HepG2 (cell line): Measurements from ENCODE around the gene ALKBH4. TPM values are rescaled to one million over a fixed set of nuclear protein-coding genes. Genes with fewer than 3 reads are reported as not detected.

Experiments
- ATAC-seq: fragments of 200-7000 bp; cut with Tn5 transposase; 3 replicates; pipeline ENCODE4 v1.9.1; 2020; ENCODE audit warnings: mild to moderate bottlenecking, moderate library complexity
- BruUV-seq: library from RNA; stranded (reverse); fragments of 400-500 nt; replicated peaks from 2 replicates; lab custom pipeline; 2021; lab: Mats Ljungman, UMichigan
- CTCF ChIA-PET: fragments of 300-600 bp; formaldehyde crosslinking; extraction: SDS; loops from one replicate; lab custom pipeline; 2021; ENCODE audit warnings: low total read pairs, inconsistent platforms, low intra/inter-chr PET ratio; lab: Yijun Ruan, JAX
- POLR2A ChIA-PET: fragments of 350-600 bp; sonication (Branson Sonifier 250); formaldehyde crosslinking; loops from one replicate; lab custom pipeline; 2020; ENCODE audit warnings: antibody characterized with exemption, inconsistent platforms; lab: Yijun Ruan, JAX
- DNase-seq: peaks from one replicate; pipeline ENCODE4 v3.0.0-alpha.2; 2015; ENCODE audit warnings: low spot score
- FAIRE-seq: peaks from 3 replicates; lab custom pipeline; 2011; peaks lifted over from hg19 to GRCh38; lab: Jason Lieb, UNC
- H2AFZ ChIP-seq: one replicate; pipeline ENCODE4 v1.6.1; 2011; ENCODE audit warnings: low read length, inconsistent platforms
- H3K27ac ChIP-seq: fragments of 300-600 bp; 3 replicates; pipeline ENCODE4 v1.8.0; 2011; ENCODE audit warnings: mixed run types, mild to moderate bottlenecking, mixed read lengths, low read length, inconsistent platforms; ENCODE audit not compliant: insufficient read depth; ENCODE audit errors: extremely low read length
- H3K27me3 ChIP-seq, 2 experiments: fragments of 200-600 bp in 1 of 2; 2 replicates in 1 of 2; 3 replicates in 1 of 2; pipeline versions ENCODE4 v1.6.0 to v1.8.0; 2011; ENCODE audit warnings: low read length in 2 of 2, mild to moderate bottlenecking in 2 of 2, moderate library complexity in 2 of 2, inconsistent platforms in 1 of 2; ENCODE audit not compliant: insufficient read depth in 2 of 2, control insufficient read depth in 1 of 2
- H3K36me3 ChIP-seq, 2 experiments: fragments of 200-600 bp in 1 of 2; replicated peaks in 1 of 2; 2 replicates in 1 of 2; 3 replicates in 1 of 2; pipeline versions ENCODE4 v1.5.1 to v1.8.0; 2011; ENCODE audit warnings: low read length in 2 of 2, inconsistent platforms in 1 of 2; ENCODE audit not compliant: insufficient read depth in 2 of 2, control insufficient read depth in 1 of 2
- H3K4me1 ChIP-seq: 2 replicates; pipeline ENCODE4 v1.5.1; 2012; ENCODE audit warnings: low read length, inconsistent platforms; ENCODE audit not compliant: insufficient read depth
- H3K4me2 ChIP-seq: 2 replicates; pipeline ENCODE4 v1.6.0; 2011; ENCODE audit warnings: low read depth, low read length, inconsistent platforms
- H3K4me3 ChIP-seq, 3 experiments: fragments of 200-600 bp in 1 of 3; sonication (generic), shearing (Covaris generic) in 1 of 3; replicated peaks in 1 of 3; 2 replicates each; pipeline ENCODE4 v1.5.1; 2011 to 2016; ENCODE audit warnings: low read length in 3 of 3, inconsistent platforms in 2 of 3, low read depth in 2 of 3, mild to moderate bottlenecking in 2 of 3, control low read depth in 1 of 3, mixed read lengths in 1 of 3; ENCODE audit not compliant: insufficient read depth in 1 of 3
- H3K79me2 ChIP-seq: one replicate; pipeline ENCODE4 v1.6.1; 2011; ENCODE audit warnings: low read length, inconsistent platforms; ENCODE audit not compliant: insufficient read depth
- H3K9ac ChIP-seq: 2 replicates; pipeline ENCODE4 v1.6.0; 2011; ENCODE audit warnings: mild to moderate bottlenecking, low read depth, low read length, inconsistent platforms; ENCODE audit not compliant: insufficient read depth
- H3K9me3 ChIP-seq: 2 replicates; pipeline ENCODE4 v1.5.1; 2012; ENCODE audit warnings: mild to moderate bottlenecking, low read length
- H4K20me1 ChIP-seq: 2 replicates; pipeline ENCODE4 v1.6.0; 2011; ENCODE audit warnings: inconsistent platforms, mild to moderate bottlenecking, low read length, moderate library complexity; ENCODE audit not compliant: insufficient read depth
- GABPB1 ChIP-seq: IDR thresholded peaks from 2 replicates; pipeline ENCODE4 v1.6.1; 2016; ENCODE audit warnings: mild to moderate bottlenecking, missing genetic modification reagents, moderate library complexity, missing compliant biosample characterization
- KLF11 ChIP-seq: IDR thresholded peaks from 2 replicates; pipeline ENCODE4 v1.6.1; 2016; ENCODE audit warnings: missing compliant biosample characterization
- MED8 ChIP-seq: sonication (generic); formaldehyde crosslinking; IDR thresholded peaks from 2 replicates; pipeline ENCODE4 v1.8.1; 2023; ENCODE audit warnings: mild to moderate bottlenecking, missing genetic modification reagents; ENCODE audit not compliant: insufficient replicate concordance
- MIER2 ChIP-seq: IDR thresholded peaks from 2 replicates; pipeline ENCODE4 v1.6.1; 2016; ENCODE audit warnings: missing biosample characterization, missing genetic modification reagents
- MLXIP ChIP-seq: sonication (generic); formaldehyde crosslinking; IDR thresholded peaks from 2 replicates; pipeline ENCODE4 v1.9.0; 2021; ENCODE audit warnings: missing genetic modification reagents, borderline replicate concordance
- MTF1 ChIP-seq: sonication (generic); formaldehyde crosslinking; IDR thresholded peaks from 2 replicates; pipeline ENCODE4 v1.5.0; 2020; ENCODE audit warnings: missing genetic modification reagents
- NCOA2 ChIP-seq: sonication (generic); formaldehyde crosslinking; IDR thresholded peaks from 2 replicates; pipeline ENCODE4 v1.8.0; 2022; ENCODE audit warnings: inconsistent platforms
- PCBP1 ChIP-seq: fragments of 200-400 bp; formaldehyde crosslinking; IDR thresholded peaks from 2 replicates; pipeline ENCODE4 v1.6.1; 2017; ENCODE audit warnings: mild to moderate bottlenecking, low read depth, low read length, borderline replicate concordance
- SUZ12 ChIP-seq: fragments of 150-350 bp; IDR thresholded peaks from 2 replicates; pipeline ENCODE4 v1.6.1; 2014; ENCODE audit warnings: low read depth, low read length
- TCF12 ChIP-seq, 2 experiments: fragments of 450-650 bp in 1 of 2; sonication (generic) in 1 of 2; formaldehyde crosslinking in 1 of 2; IDR thresholded peaks; 2 replicates each; pipeline versions ENCODE4 v1.6.1 to v1.8.0; 2017 to 2022; ENCODE audit warnings: antibody characterized with exemption in 1 of 2, mild to moderate bottlenecking in 1 of 2, missing genetic modification reagents in 1 of 2, moderate library complexity in 1 of 2
- TOE1 ChIP-seq: sonication (generic); formaldehyde crosslinking; IDR thresholded peaks from 2 replicates; pipeline ENCODE4 v1.4.0; 2020; ENCODE audit warnings: mild to moderate bottlenecking, missing genetic modification reagents
- ZC3H4 ChIP-seq: sonication (generic); formaldehyde crosslinking; IDR thresholded peaks from 2 replicates; pipeline ENCODE4 v1.4.0; 2020; ENCODE audit warnings: missing genetic modification reagents, borderline replicate concordance
- ZNF225 ChIP-seq: sonication (generic); formaldehyde crosslinking; IDR thresholded peaks from 2 replicates; pipeline ENCODE4 v1.4.0; 2020; ENCODE audit warnings: mild to moderate bottlenecking, missing genetic modification reagents
- ZNF609 ChIP-seq: sonication (generic); formaldehyde crosslinking; IDR thresholded peaks from 2 replicates; pipeline ENCODE4 v1.4.0; 2020; ENCODE audit warnings: mild to moderate bottlenecking, missing genetic modification reagents, borderline replicate concordance
- ZNF740 ChIP-seq: sonication (generic); formaldehyde crosslinking; IDR thresholded peaks from 2 replicates; pipeline ENCODE4 v1.4.0; 2020; ENCODE audit warnings: missing genetic modification reagents
- ZNF766 ChIP-seq: sonication (generic); formaldehyde crosslinking; IDR thresholded peaks from 2 replicates; pipeline ENCODE4 v1.5.0; 2020; ENCODE audit warnings: missing genetic modification reagents, borderline replicate concordance
- WGBS: methylation state at CpG from one replicate; pipeline ENCODE4 v1.1.6; 2017; ENCODE audit warnings: low lambda C conversion rate; 5-methylcytosine and 5-hydroxymethylcytosine counted together
- in situ Hi-C: cut with HindIII; loops from 2 replicates; pipeline ENCODE4 v1.10.0; 2017; ENCODE audit warnings: low pct_unique_long_range_greater_than_20kb; ENCODE audit not compliant: extremely low pct_ligation_motif_present
- intact Hi-C: fragments of 100-400 bp; cut with micrococcal nuclease; formaldehyde crosslinking; loops from one replicate; pipeline ENCODE4 v1.10.0; 2022; ENCODE audit not compliant: unreplicated experiment
- polyA plus RNA-seq, 8 experiments: library from polyadenylated mRNA; depleted of rRNA in 3 of 8; stranded (reverse) in 7 of 8; unstranded in 1 of 8; fragments of >200 nt; fragmentation: Illumina TruSeq in 4 of 8; extraction: Trizol in 4 of 8; gene quantifications; 2 replicates each; pipeline versions ENCODE4 v1.2.1 to v1.2.3, GENCODE V29; 2011 to 2016; ENCODE audit warnings: low read depth in 4 of 8, missing spikeins in 1 of 8, mixed read lengths in 1 of 8; ENCODE audit not compliant: insufficient read depth in 1 of 8
- total RNA-seq, 5 experiments: library from RNA; depleted of rRNA; stranded (reverse); fragments of >200 nt; fragmentation: Illumina TruSeq; extraction: Trizol; gene quantifications; 2 replicates each; pipeline ENCODE4 v1.2.3, GENCODE V29; 2016; ENCODE audit warnings: low read depth in 1 of 5

Gene ALKBH4
- total and polyA plus RNA-seq, 2 of the 13 experiments (the other 11 are each of a cell fraction or from before 2014, with no cell fraction given) = 2.6 to 8.8 TPM

GRCh38 chr7:102468478-102469350 lies 4.1 kb upstream of the ALKBH4 start:
- ATAC-seq (no peak), DNase-seq (no peak), FAIRE-seq (no peak)
- no peak overlapping the region for H2AFZ ChIP-seq
- H3K9ac ChIP-seq = no peak overlapping the region
- H3K27ac ChIP-seq = no peak overlapping the region
- BruUV-seq = no TSS peak
- no peak overlapping the region for H3K4me3 ChIP-seq
- peaks cover 17% of the 10 kb centered on the region for H3K4me1 ChIP-seq
- in situ Hi-C loops (no loop called here), intact Hi-C loops (no loop called here)
- H3K27me3 ChIP-seq = peaks cover 0 to 5% of the 10 kb centered on the region in 2 experiments; a peak in 2 of 5 replicates
- H3K36me3 ChIP-seq = peaks cover 5 to 6% of the 10 kb centered on the region in 2 experiments; a peak in 2 of 5 replicates
- ChIA-PET POLR2A (no interaction called here), CTCF (no interaction called here)
- H3K9me3 ChIP-seq = no peaks in the 10 kb centered on the region
- H3K79me2 ChIP-seq = peaks cover 9% of the 10 kb centered on the region
- WGBS = 92% methylated on average over 23 of the region's 40 CpGs
- no peak overlapping the region for H3K4me2 ChIP-seq
- no peaks in the 10 kb centered on the region for H4K20me1 ChIP-seq
- no peak for TF ChIP-seq MED8
- TF ChIP-seq NCOA2 (CRISPR knock-in tag) = no peak
- TF ChIP-seq ZNF740 (CRISPR knock-in tag) = no peak
- TF ChIP-seq MIER2 (CRISPR knock-in tag) = no peak
- TF ChIP-seq ZNF609 (CRISPR knock-in tag) = no peak
- no peak for TF ChIP-seq MTF1 (CRISPR knock-in tag)
- no peak for TF ChIP-seq KLF11 (CRISPR knock-in tag)
- TF ChIP-seq TCF12 (IDR thresholded peaks at IDR 0.05) = no peak
- no peak for TF ChIP-seq TCF12 (CRISPR knock-in tag; IDR thresholded peaks at IDR 0.05)
- TF ChIP-seq PCBP1 = no peak
- no peak for TF ChIP-seq TOE1
- TF ChIP-seq MLXIP = no peak
- TF ChIP-seq SUZ12 = no peak
- no peak for TF ChIP-seq ZC3H4 (CRISPR knock-in tag)
- TF ChIP-seq ZNF225 (CRISPR knock-in tag) = no peak
- TF ChIP-seq GABPB1 (CRISPR knock-in tag) = no peak
- TF ChIP-seq ZNF766 (CRISPR knock-in tag) = no peak
